ENCODE measurements around the gene PALLD. TPM values are rescaled to one million over a fixed set of nuclear protein-coding genes. Genes with fewer than 3 reads are reported as not detected.

The PALLD gene
- total RNA-seq, 1 donor from 2014 or later, result 93.5 TPM

- Mint-ChIP-seq H3K9me3 (no peaks in the 10 kb centered on the region), H3K4me3 (peak overlapping the region; percentile 39), H3K36me3 (peaks cover 7% of the 10 kb centered on the region), H3K4me1 (ENCODE audit: unreplicated experiment) (peaks cover 62% of the 10 kb centered on the region), H3K27ac (peak overlapping the region; percentile 6), H3K27me3 (peaks cover 16% of the 10 kb centered on the region)
- TF ChIP-seq CTCF (conservative IDR thresholded peaks at IDR 0.05), result no peak
- DNase-seq (ENCODE audit: extremely low spot score, unreplicated experiment), result no peak
Measured at GRCh38 chr4:168654848-168655174, 158.0 kb downstream of the PALLD start.

DNA sequence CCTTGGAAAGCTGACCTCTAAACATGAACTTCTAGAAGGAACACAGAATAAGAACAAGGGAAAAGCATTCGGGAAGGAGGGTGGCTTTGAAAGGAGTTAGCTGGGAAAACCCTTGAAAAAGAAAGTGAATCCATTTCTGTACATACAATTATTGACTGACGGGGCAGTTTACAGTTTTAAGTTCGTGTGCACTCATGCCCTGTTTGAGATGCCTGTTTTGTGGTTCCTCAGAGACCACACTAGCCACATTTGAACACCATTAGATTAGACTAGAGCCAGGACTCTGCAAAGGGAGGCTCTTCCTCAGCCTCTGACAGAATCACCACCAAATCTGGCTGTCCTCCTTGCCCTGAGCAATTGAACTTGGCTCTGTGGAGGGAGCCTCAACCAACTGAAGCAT lies 158.3 kb downstream of the PALLD start:
- Mint-ChIP-seq H3K27me3 (peaks cover 16% of the 10 kb centered on the region), H3K4me3 (peak overlapping the region; percentile 39), H3K27ac (peak overlapping the region; percentile 6), H3K36me3 (peaks cover 7% of the 10 kb centered on the region), H3K4me1 (ENCODE audit: unreplicated experiment) (peaks cover 66% of the 10 kb centered on the region), H3K9me3 (no peaks in the 10 kb centered on the region)
- no peak for TF ChIP-seq CTCF (conservative IDR thresholded peaks at IDR 0.05)
- no peak for DNase-seq (ENCODE audit: extremely low spot score, unreplicated experiment)

DNA sequence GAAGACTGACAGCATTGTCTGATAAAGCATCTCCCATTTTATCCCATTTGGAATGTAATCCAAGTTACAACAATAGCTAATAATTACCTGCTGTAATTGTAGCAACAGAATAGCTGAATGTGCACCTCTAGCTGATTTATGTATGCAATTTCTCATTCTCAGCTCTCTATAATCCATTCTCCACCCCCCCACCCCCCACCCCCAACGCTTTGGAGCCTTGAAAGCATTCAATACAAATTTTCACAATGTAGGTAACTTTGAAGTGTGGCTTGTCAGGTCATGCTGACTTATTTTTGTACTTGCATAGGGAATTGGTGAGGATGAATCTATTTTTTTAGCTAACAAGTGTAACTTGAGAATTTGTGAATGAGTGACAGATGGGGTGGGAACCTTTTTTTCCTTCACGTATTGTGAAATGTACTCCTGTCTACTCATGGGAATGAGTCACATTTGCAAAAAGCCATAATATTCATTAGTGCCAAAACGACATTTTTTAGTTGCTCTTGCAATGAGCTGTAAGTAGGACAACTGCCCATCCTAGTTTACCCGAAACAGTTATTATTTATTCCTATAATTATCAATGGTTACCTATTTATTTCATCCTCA lies 159.3 kb downstream of the PALLD start:
- Mint-ChIP-seq H3K27me3 (peaks cover 9% of the 10 kb centered on the region), H3K4me3 (no peak overlapping the region), H3K27ac (no peak overlapping the region)

GRCh38 chr4:168656946-168657473 lies 160.2 kb downstream of the PALLD start:
- no peaks in the 10 kb centered on the region for H3K36me3 Mint-ChIP-seq
- no peak overlapping the region for H3K4me3 Mint-ChIP-seq

More for the DNA sequence above, 159.3 kb downstream of the PALLD start:
- peaks cover 69% of the 10 kb centered on the region for H3K4me1 Mint-ChIP-seq (ENCODE audit: unreplicated experiment)
- no peaks in the 10 kb centered on the region for H3K36me3 Mint-ChIP-seq
- TF ChIP-seq CTCF (conservative IDR thresholded peaks at IDR 0.05), result no peak
- H3K9me3 Mint-ChIP-seq, result no peaks in the 10 kb centered on the region
- no peak for DNase-seq (ENCODE audit: extremely low spot score, unreplicated experiment)

GRCh38 chr4:168658751-168659150 lies 161.9 kb downstream of the PALLD start:
- Mint-ChIP-seq H3K4me1 (ENCODE audit: unreplicated experiment) (peaks cover 70% of the 10 kb centered on the region), H3K27ac (no peak overlapping the region)

More at GRCh38 chr4:168656946-168657473, 160.2 kb downstream of the PALLD start:
- no peak for DNase-seq (ENCODE audit: extremely low spot score, unreplicated experiment)
- H3K9me3 Mint-ChIP-seq, result no peaks in the 10 kb centered on the region
- peaks cover 66% of the 10 kb centered on the region for H3K4me1 Mint-ChIP-seq (ENCODE audit: unreplicated experiment)
- H3K27me3 Mint-ChIP-seq, result peaks cover 7% of the 10 kb centered on the region
- H3K27ac Mint-ChIP-seq, result no peak overlapping the region
- TF ChIP-seq CTCF (conservative IDR thresholded peaks at IDR 0.05), result no peak

More at GRCh38 chr4:168658751-168659150, 161.9 kb downstream of the PALLD start:
- no peak for DNase-seq (ENCODE audit: extremely low spot score, unreplicated experiment)
- no peak overlapping the region for H3K4me3 Mint-ChIP-seq
- H3K36me3 Mint-ChIP-seq, result no peaks in the 10 kb centered on the region
- peaks cover 6% of the 10 kb centered on the region for H3K27me3 Mint-ChIP-seq
- TF ChIP-seq CTCF (conservative IDR thresholded peaks at IDR 0.05), result no peak
- no peaks in the 10 kb centered on the region for H3K9me3 Mint-ChIP-seq

Data from type B pancreatic cell (in vitro differentiated cells).